Measurements from ENCODE around the gene THSD4.
A peak's percentile ranks its signal among the peaks of the same experiment; 100 is the strongest.
"Not testable (repeated sequence)": the region's sequence is repeated elsewhere in the genome, so short reads cannot be mapped to it uniquely, and the experiment has no call there.

THSD4 gene

DNA sequence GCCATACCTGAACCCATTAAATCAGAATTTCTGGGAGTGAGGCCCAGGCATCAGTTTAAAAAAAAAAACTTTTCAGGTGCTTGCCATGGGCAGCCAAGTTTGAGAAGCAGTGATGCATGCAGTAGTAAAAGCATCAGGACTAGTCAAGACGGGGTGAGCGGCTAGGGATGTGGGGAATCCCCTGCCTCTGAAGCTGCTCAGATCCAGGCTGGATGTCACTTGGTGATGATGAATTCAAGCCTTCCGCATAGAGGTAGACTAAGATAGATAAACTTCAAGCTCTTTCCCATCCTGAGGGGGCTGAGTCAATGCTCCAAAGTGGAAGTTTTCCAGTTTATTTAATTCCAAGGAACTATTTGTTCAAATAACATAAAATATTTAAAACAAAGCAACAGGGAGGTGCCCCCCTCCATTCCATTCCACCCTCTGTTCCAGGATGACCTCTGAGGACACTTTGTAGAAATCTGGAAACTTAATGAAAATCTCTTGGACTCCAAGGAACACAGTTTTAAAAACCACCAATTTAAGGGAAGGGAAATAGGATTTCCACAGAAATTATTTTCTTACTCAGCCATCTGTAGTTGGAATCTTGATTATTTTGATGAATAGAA lies 594.6 kb downstream of the THSD4 start:
- DNase-seq = no peak

DNA sequence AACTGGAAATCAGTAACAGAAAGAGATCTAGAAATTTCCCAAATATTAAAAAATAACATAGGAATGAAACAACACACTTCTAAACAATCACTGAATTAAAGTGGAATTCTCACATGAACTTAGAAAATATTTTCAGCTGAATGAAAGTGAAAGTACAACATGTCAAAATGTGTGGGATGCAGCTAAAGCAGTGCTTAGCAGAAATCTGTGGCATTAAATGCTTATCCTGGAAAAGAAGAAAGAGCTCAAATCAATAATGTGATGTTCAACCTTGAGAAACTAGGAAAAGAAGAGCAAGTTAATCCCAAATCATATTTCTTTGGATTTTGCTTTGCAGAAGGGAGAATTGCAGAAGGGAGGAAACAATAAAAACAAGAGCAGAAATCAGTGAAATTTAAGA lies 596.9 kb downstream of the THSD4 start:
- no peak for DNase-seq

DNA sequence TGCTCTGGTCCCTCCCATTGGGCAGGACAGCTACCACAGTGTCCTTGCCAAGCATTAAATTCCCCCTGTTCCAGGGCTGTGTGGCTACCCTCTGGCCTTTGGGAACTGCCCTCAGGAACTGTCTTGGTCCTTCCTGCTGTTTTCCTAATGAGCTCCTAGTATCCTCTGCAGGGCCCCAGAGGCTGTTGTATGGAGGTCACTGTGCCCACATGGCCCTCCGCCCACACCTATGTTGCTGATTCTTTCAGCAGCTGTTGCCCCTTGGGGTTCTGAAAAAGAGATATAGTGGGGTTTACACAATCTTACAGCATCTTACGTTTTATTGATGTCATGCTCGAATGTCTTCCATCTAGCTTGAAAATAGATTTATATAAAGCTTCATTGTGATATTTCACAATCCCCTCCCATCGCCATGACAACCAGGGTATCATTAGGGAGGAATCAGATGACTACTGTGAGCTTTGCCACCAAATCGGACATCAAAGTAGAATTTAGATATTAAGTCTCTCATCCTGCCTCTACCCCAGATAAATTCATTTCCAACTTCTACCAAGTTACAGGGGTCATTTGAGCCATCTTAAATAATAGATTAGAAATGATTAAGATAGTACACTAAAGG lies 598.0 kb downstream of the THSD4 start:
- no peak for DNase-seq

DNA sequence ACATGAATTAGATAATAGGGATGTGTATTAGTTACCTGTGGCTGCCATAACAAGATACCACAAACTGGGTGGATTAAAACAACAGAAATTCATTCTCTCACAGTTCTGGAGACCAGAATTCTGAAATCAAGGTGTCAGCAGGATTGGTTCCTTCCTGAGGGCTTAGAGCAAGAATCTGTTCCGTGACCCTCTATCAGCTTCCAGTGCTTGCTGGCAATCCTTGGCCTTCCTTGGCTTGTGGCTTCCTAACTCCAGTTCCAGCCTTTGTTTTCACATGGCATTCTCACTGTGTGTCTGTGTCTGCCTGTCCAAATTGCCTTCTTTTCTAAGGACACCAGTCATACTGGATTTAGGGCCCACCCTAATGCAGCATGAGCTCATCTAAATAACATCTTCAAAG lies 600.6 kb downstream of the THSD4 start:
- DNase-seq = no peak

DNA sequence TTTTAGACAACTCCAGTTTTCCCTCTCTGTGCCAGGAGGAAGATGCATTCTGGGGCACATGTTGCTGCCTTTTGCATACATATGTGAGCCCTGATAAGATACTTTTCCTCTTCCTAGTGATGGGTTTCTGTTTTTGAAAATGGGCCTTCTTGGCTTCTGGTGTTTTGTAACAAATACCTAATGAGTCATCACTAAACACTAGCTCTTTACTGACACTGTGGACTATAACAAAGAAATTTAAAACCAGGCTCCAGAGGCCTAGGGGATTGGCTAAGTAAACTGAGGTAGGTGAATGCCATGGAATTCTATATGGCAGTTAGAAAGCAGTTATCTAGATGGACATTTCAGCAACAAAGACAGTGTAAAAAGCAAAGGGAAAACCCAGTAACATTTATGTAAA lies 601.7 kb downstream of the THSD4 start:
- DNase-seq = no peak

DNA sequence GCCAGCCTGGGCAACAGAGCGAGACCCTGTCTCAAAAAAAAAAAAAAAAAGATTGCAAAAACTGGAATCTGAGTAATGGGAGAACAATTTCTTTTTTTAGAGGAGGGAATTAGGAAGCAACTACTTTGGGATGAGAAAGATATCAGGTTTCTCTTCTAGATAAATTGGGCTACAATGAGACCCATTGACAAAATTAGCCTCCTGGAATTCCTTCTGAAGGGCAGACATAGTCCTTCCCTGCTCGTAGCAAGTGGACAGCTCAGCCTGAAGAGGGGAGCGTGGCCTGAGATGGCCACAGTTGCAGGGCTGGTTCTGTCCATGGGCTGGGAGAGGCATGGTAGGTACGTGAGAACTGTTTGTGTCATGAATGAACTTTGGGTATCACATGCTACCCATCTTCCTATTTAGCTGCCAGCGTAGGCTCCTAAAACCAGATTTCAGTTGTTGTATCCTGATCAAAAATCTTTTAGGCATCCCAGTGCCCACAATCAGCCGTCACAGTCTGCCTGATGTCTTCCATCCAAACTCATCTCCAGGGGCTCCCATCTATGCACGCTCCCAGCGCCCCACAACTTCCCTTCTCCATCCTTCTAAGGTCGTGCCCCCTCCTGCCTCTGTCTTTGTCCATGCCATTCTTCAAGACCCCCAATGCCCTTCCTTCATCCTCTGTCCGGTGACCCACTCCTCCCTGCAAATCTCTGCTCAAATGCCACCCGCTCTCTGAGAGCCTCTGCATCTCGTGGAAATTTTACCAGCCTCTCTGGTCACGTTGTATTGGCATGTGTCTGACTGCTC lies 603.0 kb downstream of the THSD4 start:
- no peak for DNase-seq

DNA sequence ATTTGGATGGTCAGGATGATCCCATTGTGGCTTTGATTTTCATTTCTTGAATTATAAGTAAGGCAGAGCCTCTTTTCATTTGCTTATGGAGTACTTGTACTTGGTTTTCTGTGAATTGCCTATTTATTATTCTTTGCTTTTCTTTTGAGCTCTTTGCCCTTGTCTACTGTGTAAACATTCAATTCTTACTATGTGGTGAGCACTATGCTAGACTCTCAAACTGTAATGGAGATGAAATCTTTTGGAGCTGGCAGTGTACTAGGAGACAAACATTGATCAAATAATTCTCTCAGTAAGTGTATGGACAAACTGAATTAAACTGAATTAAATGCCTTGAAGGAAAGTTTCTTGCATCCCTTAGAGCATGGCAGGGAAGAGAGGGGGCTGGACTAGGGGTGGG lies 608.1 kb downstream of the THSD4 start:
- DNase-seq = no peak

DNA sequence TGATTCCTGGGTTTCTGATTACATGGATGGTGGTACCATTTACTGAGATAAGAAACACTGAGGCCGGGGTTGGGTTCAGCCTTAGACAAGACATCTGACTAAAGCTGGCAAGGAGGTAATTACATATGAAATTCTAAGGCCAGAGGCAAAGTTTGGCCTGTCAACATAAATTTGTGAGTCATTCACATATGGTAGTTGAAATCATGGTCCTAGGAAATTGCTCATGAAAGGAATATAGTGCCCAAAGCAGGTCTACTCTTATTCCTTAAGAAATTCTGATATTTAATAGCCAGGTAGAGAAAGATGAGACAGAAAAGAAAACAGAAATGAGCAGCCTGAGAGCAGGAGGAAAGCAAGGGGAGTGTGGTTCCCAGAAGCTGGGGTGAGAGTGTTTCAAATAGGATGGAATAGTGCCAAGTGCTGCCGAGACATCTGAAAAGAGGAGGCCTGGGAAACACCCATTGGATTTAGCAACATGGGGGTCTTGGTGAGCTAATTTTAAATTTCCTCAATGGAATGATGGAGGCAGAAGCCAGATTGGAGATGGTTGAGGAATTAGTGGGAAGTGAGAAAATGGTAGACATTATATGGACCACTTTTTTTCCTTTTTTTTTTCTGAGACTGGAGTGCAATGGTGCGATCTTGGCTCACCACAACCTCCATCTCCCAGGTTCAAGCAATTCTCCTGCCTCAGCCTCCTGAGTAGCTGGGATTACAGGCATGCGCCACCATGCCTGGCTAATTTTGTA lies 610.1 kb downstream of the THSD4 start:
- DNase-seq = not testable (repeated sequence)

DNA sequence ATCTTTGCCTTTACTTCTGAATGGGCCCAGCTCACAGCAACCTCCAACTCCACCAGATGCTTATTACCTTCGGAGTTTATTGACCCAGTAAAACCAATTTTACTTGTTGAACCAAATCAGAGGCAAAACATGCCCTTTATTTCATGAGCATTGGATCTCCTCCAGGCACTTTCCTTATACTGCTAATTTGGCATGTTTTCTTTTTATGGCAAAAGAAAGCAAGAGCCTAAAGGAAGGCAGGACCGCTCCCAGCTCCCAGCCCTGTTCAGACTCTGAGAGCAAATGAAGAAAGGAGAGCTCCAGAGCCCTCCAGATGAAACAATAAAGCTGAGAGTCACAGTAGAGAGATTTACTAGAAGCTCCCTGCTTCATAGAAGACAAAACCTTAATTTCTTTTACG lies 613.6 kb downstream of the THSD4 start:
- no peak for DNase-seq

DNA sequence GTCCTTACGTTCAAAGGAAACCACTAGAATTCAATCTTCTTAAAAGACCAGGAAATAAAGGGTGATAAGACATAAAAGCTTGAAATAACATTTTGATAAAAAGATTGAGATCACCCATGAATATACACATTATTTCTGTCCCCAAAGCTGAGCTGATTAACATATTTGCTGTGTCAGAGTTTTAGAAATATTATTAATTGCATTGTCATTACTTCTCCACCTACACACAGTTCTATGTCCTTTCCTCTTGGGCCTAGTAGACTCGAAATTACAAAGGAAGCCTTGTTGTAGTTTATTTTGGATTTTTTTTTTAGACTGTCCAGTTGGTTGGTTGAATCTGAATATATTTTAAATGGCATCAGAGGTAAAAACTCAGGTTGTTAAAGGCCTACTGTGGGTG lies 614.0 kb downstream of the THSD4 start:
- no peak for DNase-seq

DNA sequence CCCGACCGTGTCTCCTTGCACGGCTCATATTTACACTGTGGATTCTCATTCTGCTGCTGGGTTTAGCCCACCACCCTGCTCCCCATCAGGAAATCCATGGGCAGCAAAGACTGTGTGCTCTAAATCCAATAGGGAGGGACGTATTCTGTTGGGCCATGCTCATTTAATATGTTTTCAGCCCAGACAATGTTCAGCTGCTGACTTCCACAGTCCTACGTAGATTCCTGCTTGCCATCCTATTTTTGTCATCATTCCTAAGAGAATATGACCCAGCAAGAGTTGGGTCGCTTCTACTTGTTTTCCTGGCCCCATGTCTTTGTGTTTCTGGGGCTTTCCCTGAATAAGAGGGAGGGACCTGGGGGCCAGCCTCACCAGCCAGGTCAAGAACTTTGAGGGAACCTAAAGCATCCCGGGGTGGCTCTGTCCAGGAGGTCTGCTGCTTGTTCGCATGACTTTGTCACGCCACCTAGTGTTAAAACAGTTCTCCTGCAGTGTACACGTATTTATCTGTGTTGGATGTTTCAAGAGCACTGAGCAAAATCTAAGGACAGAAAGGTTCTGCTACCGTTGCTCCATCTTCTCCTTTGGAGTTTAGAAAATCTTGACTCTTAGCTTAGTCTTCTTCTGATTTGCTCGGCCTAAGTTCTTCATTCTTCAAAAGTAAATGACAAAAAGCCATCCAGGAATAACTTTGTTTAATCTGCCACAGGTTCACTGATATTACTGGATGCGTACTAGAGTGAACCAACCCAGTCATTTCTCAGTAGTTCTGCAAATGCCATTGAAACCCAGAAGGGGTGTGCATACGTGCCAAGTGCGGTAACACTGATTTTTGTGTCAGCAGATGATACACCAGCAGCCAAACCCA lies 615.2 kb downstream of the THSD4 start:
- DNase-seq = peak; percentile 40

DNA sequence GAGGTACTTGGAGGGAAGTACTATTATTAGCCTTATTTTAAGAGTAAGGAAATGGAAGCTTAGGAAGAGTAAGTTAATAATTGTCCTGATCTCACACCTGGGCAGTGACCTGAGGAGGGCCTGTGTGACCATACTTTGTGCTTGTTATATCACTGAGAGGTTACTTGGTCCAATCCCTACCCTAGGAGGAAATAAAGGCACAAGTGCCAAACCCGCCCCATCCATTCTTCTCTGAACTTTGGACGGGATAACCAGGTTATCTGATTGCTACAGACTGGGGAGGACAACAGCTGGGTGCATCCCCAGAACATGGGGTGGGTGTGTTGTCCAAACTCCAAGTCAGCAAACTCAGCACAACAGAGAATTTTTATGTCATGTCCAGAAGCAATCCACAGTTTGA lies 617.4 kb downstream of the THSD4 start:
- no peak for DNase-seq

DNA sequence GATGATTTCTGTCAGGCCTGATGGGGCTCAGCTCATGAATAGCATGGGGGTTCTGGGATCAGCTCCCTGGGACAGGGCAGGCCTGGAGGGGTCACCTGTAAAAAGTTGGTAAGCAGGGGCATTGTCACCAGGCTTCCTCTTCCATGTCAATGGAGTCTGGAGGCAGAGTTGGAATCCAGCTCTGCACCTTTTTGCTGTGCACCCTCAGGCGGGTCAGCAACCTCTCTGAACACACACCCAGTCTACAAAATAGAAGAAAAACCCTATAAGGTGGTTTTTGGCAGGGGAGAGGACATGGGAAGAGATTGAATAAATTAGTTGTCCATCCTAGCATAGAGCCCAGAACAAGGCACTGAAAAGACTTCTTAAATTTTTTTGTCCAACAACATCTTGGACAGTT lies 617.9 kb downstream of the THSD4 start:
- DNase-seq = no peak

DNA sequence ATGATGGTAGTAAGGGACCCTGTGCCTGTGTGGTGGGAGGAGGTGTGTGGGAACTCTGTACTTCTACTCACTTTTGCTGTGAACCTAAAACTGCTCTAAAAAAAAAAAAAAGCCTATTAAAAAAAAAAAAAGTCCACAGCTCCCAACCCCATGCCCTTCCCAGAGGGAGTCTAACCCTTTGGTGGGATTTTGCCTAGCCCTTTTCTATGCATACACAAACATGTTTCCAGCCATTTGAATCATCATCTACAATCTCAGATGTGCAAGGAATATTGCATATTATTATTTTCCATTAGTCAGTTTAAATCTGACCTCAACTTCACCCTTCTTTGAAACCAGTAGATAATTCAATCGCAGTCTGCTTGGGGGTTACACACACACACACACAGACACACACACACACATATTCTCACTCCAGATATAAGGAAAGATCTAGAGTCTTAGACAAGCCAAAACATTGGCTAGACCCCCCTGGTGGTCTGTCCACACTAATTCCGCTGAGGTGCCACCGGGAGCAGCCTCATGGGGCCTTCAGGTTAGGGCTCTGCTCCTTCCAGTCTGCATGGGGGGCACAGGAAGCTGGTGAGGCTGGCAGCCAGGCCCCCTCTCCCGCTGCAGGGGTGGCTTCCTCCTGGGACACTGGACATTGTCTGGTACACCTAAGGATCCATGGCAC lies 619.6 kb downstream of the THSD4 start:
- DNase-seq = no peak

DNA sequence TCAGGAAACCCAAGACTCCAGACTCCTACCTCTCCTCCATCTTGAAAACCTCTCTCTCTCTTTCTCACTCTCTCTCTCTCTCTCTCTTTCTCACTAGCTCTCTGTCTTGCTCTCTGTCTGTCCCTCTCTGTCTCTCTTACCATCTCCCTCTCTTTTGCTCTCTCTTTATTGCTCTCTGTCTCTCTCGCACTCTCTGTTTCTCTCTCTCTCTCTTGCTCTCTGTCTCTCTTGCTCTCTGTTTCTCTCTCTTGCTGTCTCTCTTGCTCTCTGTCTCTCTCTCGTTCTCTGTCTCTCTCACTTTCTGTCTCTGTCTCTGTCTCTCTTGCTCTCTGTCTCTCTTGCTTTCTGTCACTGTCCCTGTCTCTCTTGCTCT lies 620.1 kb downstream of the THSD4 start:
- DNase-seq = no peak

DNA sequence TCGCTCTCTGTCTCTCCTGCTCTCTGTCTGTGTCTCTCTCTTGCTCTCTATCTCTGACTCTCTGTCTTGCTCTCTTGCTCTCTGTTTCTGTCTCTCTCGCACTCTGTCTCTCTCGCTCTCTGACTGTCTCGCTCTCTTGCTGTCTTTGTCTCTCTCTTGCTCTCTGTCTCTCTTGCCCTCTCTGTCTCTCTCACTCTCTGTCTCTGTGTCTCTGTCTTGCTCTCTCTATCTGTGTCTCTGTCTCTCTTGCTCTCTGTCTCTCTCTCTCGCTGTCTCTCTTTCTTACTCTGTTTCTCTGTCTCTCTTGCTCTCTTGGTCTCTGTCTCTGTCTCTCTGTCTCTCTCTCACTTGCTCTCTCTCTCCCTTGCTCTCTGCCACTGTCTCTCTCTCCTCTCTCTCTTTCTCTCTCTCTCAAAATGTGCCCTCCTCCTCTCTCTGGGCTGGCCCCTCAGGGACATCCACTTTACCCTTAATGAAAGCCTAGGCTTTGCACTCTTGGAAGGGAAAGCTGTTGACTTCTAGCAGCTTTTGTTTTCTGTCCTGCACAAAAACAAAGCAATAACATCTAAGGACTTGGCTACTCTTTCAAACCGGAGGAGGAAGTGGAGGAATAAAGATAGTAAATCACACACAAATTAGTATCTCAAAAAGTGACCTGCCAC lies 621.1 kb downstream of the THSD4 start:
- no peak for DNase-seq

DNA sequence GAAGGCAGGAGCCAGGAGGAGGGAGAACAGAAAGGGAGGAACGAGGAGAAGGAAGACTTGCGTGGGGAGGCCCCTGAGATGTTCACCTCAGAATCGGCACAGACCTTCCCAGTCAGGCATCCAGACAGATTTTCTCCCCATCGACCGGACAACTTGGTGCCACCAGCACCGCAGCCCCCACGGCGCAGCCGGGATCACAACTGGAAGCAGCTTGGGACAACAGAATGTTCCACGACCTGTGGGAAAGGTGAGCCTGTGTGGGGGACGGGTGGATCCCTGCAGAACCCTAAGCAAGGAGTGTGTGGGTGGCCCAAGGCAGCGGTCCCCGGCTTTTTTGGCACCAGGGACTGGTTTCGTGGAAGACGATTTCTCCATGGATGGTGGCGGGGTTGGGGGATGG lies 622.5 kb downstream of the THSD4 start:
- DNase-seq = no peak

DNA sequence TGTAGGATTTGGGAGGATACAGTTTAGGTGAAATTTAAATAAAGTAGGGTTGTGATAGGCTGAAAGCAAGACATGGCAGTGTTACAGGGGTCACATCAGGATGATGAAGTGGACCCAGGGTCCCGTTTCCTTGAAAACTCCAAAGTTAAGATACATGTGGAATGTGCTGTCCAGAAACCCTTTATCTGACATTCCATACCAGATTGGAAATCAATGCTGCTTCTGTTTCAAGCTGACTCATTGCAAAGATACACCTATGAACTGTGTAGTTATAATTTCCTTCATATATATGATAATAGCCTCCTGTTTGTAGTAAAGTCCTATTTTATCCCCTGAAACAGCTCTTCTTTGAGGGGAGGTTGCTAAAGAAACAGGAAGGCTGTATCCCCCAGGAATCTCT lies 624.1 kb downstream of the THSD4 start:
- no peak for DNase-seq

DNA sequence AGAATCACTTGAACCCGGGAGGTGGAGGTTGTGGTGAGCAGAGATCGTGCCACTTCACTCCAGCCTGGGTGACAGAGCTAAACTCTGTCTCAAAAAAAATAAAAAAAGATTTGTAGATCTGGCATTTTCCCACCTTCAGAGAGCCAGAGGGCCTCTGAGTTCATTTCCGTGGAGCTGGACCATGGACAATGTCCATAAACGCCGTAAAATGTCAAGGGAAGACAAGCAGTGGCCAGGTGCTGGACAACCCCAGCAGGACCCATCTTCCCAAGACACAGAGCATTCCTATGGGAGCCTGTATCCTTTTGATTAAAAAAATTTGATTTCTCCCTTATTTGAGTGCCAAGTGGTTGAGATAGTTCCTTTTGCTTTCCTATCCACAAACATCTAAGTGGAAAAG lies 627.7 kb downstream of the THSD4 start:
- no peak for DNase-seq

DNA sequence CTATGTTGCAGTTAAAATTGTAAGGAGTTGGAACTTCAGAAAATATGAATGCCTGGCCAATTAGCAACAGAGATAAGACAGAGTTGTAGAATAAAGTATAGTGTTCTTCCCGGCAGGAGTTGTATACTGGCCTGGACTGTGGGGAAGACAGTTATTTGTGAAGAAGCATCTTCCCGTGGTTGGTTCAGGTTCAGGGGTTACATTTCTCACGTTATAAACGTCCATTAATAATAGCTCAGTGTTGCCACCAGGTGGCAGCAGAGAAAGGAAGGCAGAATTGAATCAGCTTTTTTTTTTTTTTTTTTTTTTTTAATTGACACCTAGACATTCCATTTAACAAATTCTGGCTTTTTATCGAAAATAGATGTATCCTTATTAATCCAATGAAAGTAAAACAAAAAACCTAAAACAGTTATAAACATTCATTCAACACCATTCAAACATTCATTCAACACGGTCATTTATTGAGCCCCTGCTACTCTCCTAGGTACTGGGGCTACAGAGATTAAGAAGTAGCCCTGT lies 628.7 kb downstream of the THSD4 start:
- peak; percentile 35 for DNase-seq

DNA sequence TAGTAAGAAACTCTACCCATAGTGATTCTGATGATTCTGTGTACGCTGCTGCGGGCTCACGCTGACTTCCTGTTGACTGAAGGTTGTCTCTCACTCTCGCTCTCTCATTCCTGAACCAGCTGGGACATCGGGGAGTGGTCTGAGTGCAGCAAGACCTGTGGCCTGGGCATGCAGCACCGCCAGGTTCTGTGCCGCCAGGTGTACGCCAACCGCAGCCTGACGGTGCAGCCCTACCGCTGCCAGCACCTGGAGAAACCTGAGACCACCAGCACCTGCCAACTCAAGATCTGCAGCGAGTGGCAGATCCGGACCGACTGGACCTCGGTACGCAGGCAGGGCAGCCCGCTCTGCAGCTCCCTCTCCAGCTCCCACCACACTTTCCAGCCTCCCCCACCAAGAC lies 631.4 kb downstream of the THSD4 start:
- DNase-seq = no peak
